Heart right ventricle (tissue), 16 donors: ENCODE data around the gene ATG2A. TPM values are rescaled to one million over a fixed set of nuclear protein-coding genes. Genes with fewer than 3 reads are reported as not detected.

Experiments used
- ATAC-seq, 8 donors: fragments of 200-7000 bp; cut with Tn5 transposase; one replicate each; pipeline ENCODE4 v1.9.1; 2020; ENCODE audit warnings: mild to moderate bottlenecking in 8 of 8, moderate library complexity in 8 of 8, moderate number of reproducible peaks in 1 of 8
- DNase-seq, 2 donors: peaks; one replicate each; pipeline ENCODE4 v3.0.0-alpha.2; 2020
- H3K27ac ChIP-seq, 10 donors: fragments of 200-600 bp; sonication (generic) in 2 of 10; one replicate each; pipeline versions ENCODE4 v1.5.0 to v1.8.0; 2020 to 2022; ENCODE audit warnings: mild to moderate bottlenecking in 3 of 10
- H3K27me3 ChIP-seq, 7 donors: fragments of 200-600 bp; one replicate each; pipeline ENCODE4 v1.8.0; 2021 to 2022; ENCODE audit warnings: mild to moderate bottlenecking in 2 of 7
- H3K36me3 ChIP-seq, 9 donors: fragments of 200-600 bp; sonication (generic) in 1 of 9; one replicate each; pipeline versions ENCODE4 v1.5.0 to v1.8.0; 2020 to 2022; ENCODE audit warnings: mild to moderate bottlenecking in 2 of 9
- H3K4me1 ChIP-seq, 9 donors: fragments of 200-600 bp; sonication (generic) in 1 of 9; one replicate each; pipeline versions ENCODE4 v1.5.0 to v1.8.0; 2020 to 2022; ENCODE audit warnings: mild to moderate bottlenecking in 4 of 9
- H3K4me3 ChIP-seq, 10 donors: fragments of 200-600 bp; sonication (generic) in 2 of 10; one replicate each; pipeline versions ENCODE4 v1.5.0 to v1.8.0; 2020 to 2022; ENCODE audit warnings: mild to moderate bottlenecking in 7 of 10, moderate library complexity in 2 of 10
- H3K9me3 ChIP-seq, 11 donors: fragments of 200-600 bp in 10 of 11; sonication (generic) in 2 of 11; one replicate each; pipeline versions ENCODE4 v1.5.0 to v1.8.0; 2013 to 2022; ENCODE audit warnings: mild to moderate bottlenecking in 2 of 11, control low read depth in 1 of 11, moderate library complexity in 1 of 11
- CTCF ChIP-seq, 9 donors: fragments of 200-600 bp; sonication (generic) in 2 of 9; IDR thresholded peaks; one replicate each; pipeline versions ENCODE4 v1.5.0 to v1.8.0; 2021 to 2022; ENCODE audit warnings: antibody characterized with exemption in 9 of 9, mild to moderate bottlenecking in 5 of 9, moderate library complexity in 1 of 9
- WGBS, 2 donors: extraction: QIAGEN DNeasy Blood & Tissue Kit; methylation state at CpG; one replicate each; pipeline ENCODE4 v1.1.7; 2013; ENCODE audit warnings: inconsistent platforms in 1 of 2; 5-methylcytosine and 5-hydroxymethylcytosine counted together
- intact Hi-C, 10 donors: fragments of 100-400 bp; cut with DNase I; formaldehyde crosslinking; loops; one replicate each; pipeline versions ENCODE4 v1.11.1 to v1.14.2; 2022
- polyA plus RNA-seq, 2 donors: library from polyadenylated mRNA; stranded (reverse); fragments of 200-250 nt; gene quantifications; one replicate each; pipeline ENCODE4 v1.2.3, GENCODE V29; 2013
- total RNA-seq, 10 donors: library from RNA; stranded (reverse); fragmentation: NEBNext Ultra II Directional in 3 of 10; extraction: Animal tissue kit (Norgen Biotek cat#: 25700) in 3 of 10; gene quantifications; one replicate each; pipeline versions ENCODE4 v1.2.1 to v1.2.4, GENCODE V29; 2021 to 2023
- donor health status: Arrhythmogenic right ventricular cardiomyopathy.
- donor health status: ischemic (EF 13 %, LVEDD 7.1; RV severe dilation, severe dysfunction).
- donor health status: healthy with polysubstance abuse.
- donor health status: DM: no; HTN: yes; CAD: no.
- donor health status: DM: no; HTN: no; CAD: no.
- donor health status: ischemic (EF 25% LVEDD 6.9; RV normal size, moderate dysfunction).
- donor health status: ischemic (EF 25% LVEDD 5.7; RV mildly dilated, moderate dysfunction).
- donor health status: healthy.
- donor health status: DM: yes; HTN: yes; CAD: no.
- donor health status: Ischemic cardiomyopathy.
- donor health status: ischemic (EF 35%, LVEDD 5.7; RV mildly dilated, moderate dysfunction).
- donor health status: nonischemic (EF 11% LVEDD 7.7; RV severe dilation, severe dysfunction).
- donor health status: DM: yes; HTN: yes; CAD: no.
- donor health status: PGD.
- donor health status: ischemic (EF 29% LVEDD 5.4; RV normal size, mild dysfunction).
- donor health status: nonischemic (EF 23%, LVEDD 6.1; RV moderate dilation, normal function).

ATG2A gene
- total and polyA plus RNA-seq, 12 donors: 12.4 to 18.6 (median 16.0) TPM

DNA sequence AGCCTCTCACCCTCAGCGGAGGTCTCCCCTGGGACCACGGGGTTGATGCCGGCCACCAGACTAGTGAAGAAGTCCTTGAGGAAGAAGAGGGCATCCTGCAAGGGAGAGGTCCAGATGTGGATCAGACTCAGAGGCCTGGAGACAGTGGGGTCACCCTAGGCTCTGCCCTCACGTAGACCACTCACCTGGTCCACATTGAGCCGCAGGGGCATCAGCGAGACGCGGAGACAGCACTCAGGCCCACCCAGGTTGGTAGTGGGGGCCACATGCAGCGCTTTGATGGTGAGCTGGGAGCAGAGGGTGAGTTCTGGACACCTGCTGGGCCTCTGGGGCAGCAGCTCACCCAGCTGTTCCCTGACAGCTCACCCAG, 18.9 kb downstream of the ATG2A start:
- Histone ChIP-seq H3K4me3 (no peak overlapping the region), H3K36me3 (peaks cover 0 to 87% (median 44%) of the 10 kb centered on the region in 9 donors), H3K4me1 (peaks cover 5 to 18% (median 14%) of the 10 kb centered on the region in 9 donors), H3K27me3 (no peaks in the 10 kb centered on the region), H3K9me3 (no peaks in the 10 kb centered on the region), H3K27ac (no peak overlapping the region)
- intact Hi-C loops: loop anchor here in 2 of 10 donors (10.0 kb wide), 1 partner anchor 113 kb away; no protein-coding TSS in a partner anchor
- WGBS, 2 donors: 90 to 94% methylated on average over 9 of the region's 9 CpGs
- no peak for ATAC-seq
- TF ChIP-seq CTCF (IDR thresholded peaks at IDR 0.05): no peak
- no peak for DNase-seq

GRCh38 chr11:64897381-64898075, 19.5 kb downstream of the ATG2A start:
- no peak overlapping the region for H3K27ac ChIP-seq
- peaks cover 0 to 82% (median 39%) of the 10 kb centered on the region in 9 donors for H3K36me3 ChIP-seq
- no peaks in the 10 kb centered on the region for H3K27me3 ChIP-seq
- WGBS, 2 donors: 91 to 93% methylated on average over 19 of the region's 19 CpGs
- H3K4me3 ChIP-seq: no peak overlapping the region
- ATAC-seq (no peak), DNase-seq (no peak)
- no peak for TF ChIP-seq CTCF (IDR thresholded peaks at IDR 0.05)
- intact Hi-C loops: loop anchor here in 2 of 10 donors (10.0 kb wide), 1 partner anchor 113 kb away; no protein-coding TSS in a partner anchor
- H3K4me1 ChIP-seq: peaks cover 8 to 23% (median 19%) of the 10 kb centered on the region in 9 donors
- no peaks in the 10 kb centered on the region for H3K9me3 ChIP-seq

GRCh38 chr11:64896448-64897022, 20.5 kb downstream of the ATG2A start:
- H3K4me3 ChIP-seq: no peak overlapping the region
- 88 to 89% methylated on average over 14 of the region's 14 CpGs for WGBS, 2 donors
- ATAC-seq (no peak), DNase-seq (no peak)
- intact Hi-C loops: loop anchor here in 2 of 10 donors (10.0 kb wide), 1 partner anchor 112 kb away; no protein-coding TSS in a partner anchor
- H3K27ac ChIP-seq: no peak overlapping the region
- H3K27me3 ChIP-seq: no peaks in the 10 kb centered on the region
- H3K4me1 ChIP-seq: peaks cover 10 to 33% (median 26%) of the 10 kb centered on the region in 9 donors
- peaks cover 0 to 72% (median 30%) of the 10 kb centered on the region in 9 donors for H3K36me3 ChIP-seq
- TF ChIP-seq CTCF (IDR thresholded peaks at IDR 0.05): no peak
- H3K9me3 ChIP-seq: no peaks in the 10 kb centered on the region

- ATAC-seq: peak in 5 of 8 donors; percentile 3 to 28 (median 11)
Measured at GRCh38 chr11:64894812-64895452, 22.1 kb downstream of the ATG2A start.

More at GRCh38 chr11:64894812-64895452, 22.1 kb downstream of the ATG2A start:
- peaks cover 0 to 56% (median 21%) of the 10 kb centered on the region in 9 donors for H3K36me3 ChIP-seq
- no peaks in the 10 kb centered on the region for H3K9me3 ChIP-seq
- peaks cover 10 to 39% (median 26%) of the 10 kb centered on the region in 9 donors for H3K4me1 ChIP-seq
- 88 to 89% methylated on average over 38 to 39 of the region's 39 CpGs for WGBS, 2 donors
- H3K4me3 ChIP-seq: no peak overlapping the region
- peak in 1 of 2 donors; percentile 19 for DNase-seq
- TF ChIP-seq CTCF (IDR thresholded peaks at IDR 0.05): no peak
- peak overlapping the region in 2 of 10 donors; percentile 68 to 72 for H3K27ac ChIP-seq
- H3K27me3 ChIP-seq: no peaks in the 10 kb centered on the region
- intact Hi-C loops: loop anchor here in 9 of 10 donors (1.0 to 10.0 kb wide), 4 partner anchors 48 to 110 kb away; no protein-coding TSS in a partner anchor
